NCI-H1436 treated with DMSO at 0.1 percent for 48 hours (cell line): ENCODE results near the gene FMC1.
"Not testable (repeated sequence)": the region's sequence is repeated elsewhere in the genome, so short reads cannot be mapped to it uniquely, and the experiment has no call there.

Source experiments
- DNase-seq: peaks from one replicate; lab custom pipeline; 2025; lab: John Stamatoyannopoulos, UW

FMC1 gene

GRCh38 chr7:139341058-139341775 is at the start of gene FMC1:
TSS of gene FMC1 (plus strand) at chr7:139341337. CDS start at chr7:139341385, 48 bp downstream.
- peak; percentile 54 for DNase-seq

- DNase-seq, result no peak
Measured at GRCh38 chr7:139292821-139293220, 48.3 kb upstream of the FMC1 start.

GRCh38 chr7:139293534-139293933 is 47.6 kb upstream of the FMC1 start:
- no peak for DNase-seq

- DNase-seq, result no peak
Measured at GRCh38 chr7:139294241-139294640, 46.9 kb upstream of the FMC1 start.

- DNase-seq, result no peak
Measured at GRCh38 chr7:139294951-139295575, 46.1 kb upstream of the FMC1 start.

GRCh38 chr7:139297795-139298194 is 43.3 kb upstream of the FMC1 start:
- no peak for DNase-seq

GRCh38 chr7:139299296-139299695 is 41.8 kb upstream of the FMC1 start:
- DNase-seq, result no peak

GRCh38 chr7:139300390-139300789 is 40.7 kb upstream of the FMC1 start:
- DNase-seq, result no peak

GRCh38 chr7:139304517-139304916 is 36.6 kb upstream of the FMC1 start:
- DNase-seq, result no peak

- DNase-seq, result no peak
Measured at GRCh38 chr7:139317939-139318505, 23.1 kb upstream of the FMC1 start.

GRCh38 chr7:139321071-139321745 is 19.9 kb upstream of the FMC1 start:
- no peak for DNase-seq

- not testable (repeated sequence) for DNase-seq
Measured at GRCh38 chr7:139324709-139325108, 16.4 kb upstream of the FMC1 start.

GRCh38 chr7:139328375-139328774 is 12.8 kb upstream of the FMC1 start:
- DNase-seq, result no peak

GRCh38 chr7:139329119-139329518 is 12.0 kb upstream of the FMC1 start:
- DNase-seq, result no peak

GRCh38 chr7:139330333-139331030 is 10.7 kb upstream of the FMC1 start:
- no peak for DNase-seq

- DNase-seq, result no peak
Measured at GRCh38 chr7:139332697-139333359, 8.3 kb upstream of the FMC1 start.

GRCh38 chr7:139333443-139333842 is 7.7 kb upstream of the FMC1 start:
- DNase-seq, result not testable (repeated sequence)

GRCh38 chr7:139334399-139335150 is 6.6 kb upstream of the FMC1 start:
- no peak for DNase-seq

- DNase-seq, result no peak
Measured at GRCh38 chr7:139339025-139339424, 2.1 kb upstream of the FMC1 start.

- DNase-seq, result no peak
Measured at GRCh38 chr7:139339698-139340036, 1.5 kb upstream of the FMC1 start.
